Caki2 (cell line): ENCODE results near the gene ITGB4. TPM values are rescaled to one million over a fixed set of nuclear protein-coding genes. Genes with fewer than 3 reads are reported as not detected.

ENCODE experiments used
- DNase-seq: peaks from one replicate; pipeline ENCODE4 v3.0.0-alpha.2; 2015; ENCODE audit warnings: low read depth
- in situ Hi-C: cut with HindIII; loops from 2 replicates; pipeline ENCODE4 v1.10.0; 2016; ENCODE audit warnings: low sequenced_read_pairs, low pct_unique_long_range_greater_than_20kb, mixed read lengths
- total RNA-seq: library from RNA; depleted of rRNA; stranded (reverse); fragments of >200 nt; shearing (Covaris generic); gene quantifications from 2 replicates; pipeline ENCODE4 v1.2.3, GENCODE V29; 2014; ENCODE audit warnings: low replicate concordance; rRNA removed

ITGB4 gene
- total RNA-seq = 8.1 and 12.4 TPM in 2 replicates

DNA sequence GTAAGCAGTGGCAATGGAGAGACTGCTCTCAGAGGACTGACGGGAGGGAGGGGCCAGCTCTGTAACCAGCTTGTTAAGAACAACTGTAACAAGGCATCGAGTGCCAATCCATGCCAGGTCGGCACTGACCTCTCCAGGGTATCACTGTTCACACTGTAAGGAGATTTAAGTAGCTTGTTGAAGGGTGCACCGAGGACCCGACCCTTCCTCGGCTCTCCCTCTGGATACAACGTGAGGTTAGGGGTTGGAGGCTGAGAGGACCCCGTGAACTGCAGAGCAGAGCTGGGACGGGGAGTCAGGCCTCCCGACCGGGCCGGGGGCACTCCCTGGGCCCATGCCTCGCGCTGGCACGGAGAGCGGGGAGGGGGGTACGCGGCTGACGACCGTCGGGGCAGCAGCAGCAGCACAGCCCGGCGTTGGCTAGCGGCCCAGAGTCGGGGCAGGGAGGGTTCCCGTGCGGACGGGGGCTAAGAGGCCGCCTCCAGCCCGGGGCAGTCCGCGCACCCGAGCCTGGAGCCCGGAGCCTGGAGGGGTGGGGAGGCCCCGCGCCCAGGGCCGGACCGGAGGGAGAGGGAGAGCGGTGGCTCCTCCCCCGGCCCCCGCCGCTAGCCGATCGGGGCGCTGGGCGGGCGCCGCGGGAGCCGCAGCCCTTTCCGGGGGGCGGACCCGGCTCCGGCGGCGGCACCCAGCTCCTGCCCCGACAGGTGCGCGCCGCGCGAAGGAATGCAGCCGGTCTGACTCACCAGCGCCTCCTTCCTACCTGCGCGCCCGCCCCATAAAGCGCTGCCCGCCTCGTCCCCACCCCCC lies at the start of gene ITGB4:
ITGB4 (plus strand) TSS at position 804 of the 807 bp plus-strand sequence. CDS start 3,245 bp downstream, outside the sequence.
- in situ Hi-C loops = no loop called here
- peak; percentile 78 for DNase-seq

DNA sequence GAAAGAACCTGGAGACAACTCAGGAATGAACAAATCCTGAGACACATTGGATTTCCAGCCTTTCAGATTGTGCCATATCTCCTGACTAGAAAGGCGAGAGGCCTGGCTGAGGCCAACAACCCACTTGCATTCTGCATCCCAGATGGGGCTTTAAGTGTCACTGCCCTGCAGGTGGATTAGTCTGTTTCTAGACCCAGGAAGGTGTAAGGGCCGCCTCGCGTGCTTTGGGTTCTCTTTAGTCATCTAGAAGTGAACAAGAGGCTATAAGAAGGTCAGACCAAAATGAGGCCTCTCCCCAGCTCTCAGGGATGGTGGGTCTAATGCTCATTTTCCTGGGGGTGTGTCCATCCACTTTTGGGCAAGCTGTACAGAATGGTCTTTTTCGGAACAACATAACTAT lies 49.2 kb upstream of the ITGB4 start:
- no peak for DNase-seq
- in situ Hi-C loops = no loop called here

DNA sequence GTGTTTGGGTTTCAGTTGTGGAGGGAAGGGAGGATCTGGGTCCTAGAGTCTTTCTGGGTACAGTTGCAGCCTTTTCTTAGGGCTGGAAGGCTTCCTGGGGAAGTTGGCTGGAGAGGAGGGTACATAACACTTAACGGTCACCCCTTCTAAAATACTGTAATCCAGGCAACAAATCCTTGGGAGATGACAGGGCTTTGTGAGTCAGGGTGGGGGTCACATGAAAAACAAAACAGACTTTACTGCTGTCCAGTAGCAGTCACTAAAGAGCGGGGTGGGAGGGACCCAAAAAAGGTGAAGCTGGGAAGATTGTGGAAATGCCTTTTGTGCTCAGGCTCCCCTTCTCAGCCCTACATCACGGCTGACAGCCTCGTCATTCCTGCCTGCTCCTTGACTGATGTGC lies 47.8 kb upstream of the ITGB4 start:
- in situ Hi-C loops = no loop called here
- DNase-seq = no peak

DNA sequence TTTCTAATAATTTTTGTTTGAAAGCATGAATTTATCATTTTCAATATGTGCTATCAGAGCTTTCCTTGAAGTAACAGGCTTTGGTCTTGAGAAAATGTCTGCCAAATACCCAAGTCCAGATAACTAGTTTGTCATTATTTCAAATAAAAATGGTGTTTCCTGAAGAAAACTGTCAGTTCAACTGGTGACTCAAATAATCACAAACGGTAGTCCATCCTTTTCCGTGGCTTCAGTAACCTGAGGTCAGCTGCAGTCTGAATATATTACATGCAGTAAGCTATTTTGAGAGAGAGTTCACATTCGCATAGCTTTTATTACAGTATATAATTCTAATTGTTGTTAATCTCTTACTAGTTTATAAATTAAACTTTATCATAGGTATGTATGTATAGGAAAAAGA lies 44.8 kb upstream of the ITGB4 start:
- DNase-seq = no peak
- in situ Hi-C loops = no loop called here

DNA sequence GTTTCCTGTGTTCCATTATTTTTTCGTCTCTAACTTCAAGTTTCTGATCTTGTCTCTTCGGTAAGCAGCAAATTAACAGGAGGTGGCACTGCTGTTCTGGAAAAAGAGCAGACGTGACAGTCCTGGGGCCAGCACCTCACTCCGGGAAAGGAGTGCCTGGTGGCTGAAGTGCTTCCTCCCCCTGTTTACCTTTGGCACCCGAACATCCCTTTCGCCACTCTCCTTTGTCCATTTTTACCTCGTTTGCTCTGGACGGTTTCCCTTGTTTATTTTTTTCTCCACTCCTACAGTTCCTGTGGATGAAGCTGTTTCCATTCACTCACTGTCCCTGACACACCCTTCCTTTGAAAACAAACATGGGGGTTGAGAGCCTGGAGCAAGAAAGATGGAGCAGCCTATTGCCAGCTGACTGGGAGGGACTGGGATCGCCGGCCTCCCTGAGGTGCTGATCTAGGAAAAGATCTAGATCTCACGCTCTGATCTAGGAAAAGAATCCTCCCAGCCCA lies 41.5 kb upstream of the ITGB4 start:
- DNase-seq = peak; percentile 84
- in situ Hi-C loops = no loop called here

DNA sequence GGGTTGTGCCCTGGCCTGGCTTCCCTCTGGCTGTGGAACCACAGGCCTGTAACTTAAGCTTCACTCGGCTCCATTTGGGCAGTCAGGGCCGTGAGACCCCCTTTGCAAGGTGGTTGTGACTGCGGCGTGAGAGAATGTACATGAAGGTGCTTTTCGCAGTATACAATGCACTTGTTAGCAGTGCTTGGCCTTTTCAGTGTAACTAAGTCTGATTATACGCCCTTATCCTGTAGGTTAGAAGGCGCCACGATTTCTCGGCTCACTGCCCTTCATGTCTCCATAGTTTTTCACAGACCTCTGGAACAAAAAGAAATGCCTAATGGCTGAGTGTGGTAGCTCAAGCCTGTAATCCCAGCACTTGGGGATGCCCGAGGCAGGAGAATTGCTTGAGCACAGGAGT lies 40.8 kb upstream of the ITGB4 start:
- in situ Hi-C loops = no loop called here
- DNase-seq = no peak

DNA sequence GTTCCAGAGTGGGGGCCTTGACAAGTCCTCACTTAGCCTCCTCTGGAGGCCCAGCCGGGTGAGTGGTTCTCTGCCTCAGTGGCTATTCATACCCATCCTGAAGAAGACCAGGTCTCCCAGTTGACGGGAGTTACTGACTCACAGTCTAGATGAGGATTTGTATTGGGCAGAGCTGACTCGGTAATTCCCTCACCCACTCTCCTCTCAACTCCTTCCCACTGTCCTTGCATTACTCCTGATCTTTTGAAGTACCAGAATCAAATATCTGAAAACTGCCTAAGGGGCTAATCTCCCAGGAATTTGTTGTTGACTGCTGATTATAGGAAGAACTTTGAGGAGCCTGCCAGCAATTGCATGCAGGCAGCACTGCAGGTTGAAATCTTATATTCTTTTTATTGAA lies 40.0 kb upstream of the ITGB4 start:
- DNase-seq = no peak
- in situ Hi-C loops = no loop called here

DNA sequence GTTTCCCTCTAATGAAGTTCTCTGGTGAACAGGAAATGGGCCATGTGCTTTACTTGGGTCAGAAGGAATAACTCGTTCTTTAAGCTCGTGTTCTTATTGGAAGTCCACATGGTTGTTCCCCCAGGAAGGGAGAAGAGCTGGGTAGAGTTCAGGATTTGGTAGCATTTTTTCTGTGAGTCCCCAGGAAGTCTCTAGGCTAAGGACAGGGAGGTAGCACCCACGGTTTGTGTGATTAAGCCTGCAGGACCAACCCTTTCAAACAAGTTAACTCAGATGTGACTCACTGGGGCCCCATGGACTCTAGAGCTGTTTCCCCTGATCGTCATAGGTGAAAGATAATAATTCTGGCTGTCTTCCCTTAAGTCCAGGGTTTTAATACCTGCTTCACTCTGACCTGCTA lies 37.7 kb upstream of the ITGB4 start:
- in situ Hi-C loops = no loop called here
- peak; percentile 41 for DNase-seq

DNA sequence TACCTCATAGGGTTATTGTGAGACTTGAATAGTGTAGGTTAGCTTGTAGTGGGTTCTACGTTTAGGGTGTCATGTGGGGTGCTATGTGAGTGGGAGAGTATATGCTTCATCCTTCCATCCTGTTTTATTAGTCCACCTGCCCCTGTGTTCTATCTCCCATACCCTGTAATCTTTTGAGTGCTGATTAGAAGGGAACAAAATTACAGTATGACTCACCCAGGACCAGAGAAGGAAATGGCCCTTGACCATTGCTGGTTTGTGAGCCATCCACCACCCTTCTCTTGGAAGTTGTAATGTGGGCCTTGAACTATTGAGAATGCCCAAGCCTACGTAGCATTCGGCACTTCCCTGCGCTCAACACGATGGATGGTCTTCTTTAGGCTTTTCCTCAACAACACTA lies 37.0 kb upstream of the ITGB4 start:
- in situ Hi-C loops = no loop called here
- no peak for DNase-seq

DNA sequence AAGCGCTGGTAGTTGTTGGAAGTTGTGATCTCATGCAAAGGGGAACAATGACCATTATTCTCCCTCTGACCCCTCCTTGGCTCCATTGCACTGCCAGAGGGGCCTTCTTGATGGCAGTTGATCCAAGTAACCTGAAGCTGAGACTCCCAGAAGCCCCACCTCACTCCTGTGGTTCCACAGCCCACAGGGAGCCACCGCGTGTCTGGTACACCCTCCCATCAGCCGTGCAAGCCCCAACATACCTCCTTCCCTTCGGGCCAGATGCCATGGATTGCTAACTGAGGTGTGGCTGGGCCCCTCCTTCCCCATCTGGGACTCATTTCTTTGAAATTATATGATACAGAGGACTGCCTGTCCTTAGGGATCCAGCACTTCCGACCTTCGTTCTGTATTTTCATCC lies 36.3 kb upstream of the ITGB4 start:
- DNase-seq = no peak
- in situ Hi-C loops = no loop called here

DNA sequence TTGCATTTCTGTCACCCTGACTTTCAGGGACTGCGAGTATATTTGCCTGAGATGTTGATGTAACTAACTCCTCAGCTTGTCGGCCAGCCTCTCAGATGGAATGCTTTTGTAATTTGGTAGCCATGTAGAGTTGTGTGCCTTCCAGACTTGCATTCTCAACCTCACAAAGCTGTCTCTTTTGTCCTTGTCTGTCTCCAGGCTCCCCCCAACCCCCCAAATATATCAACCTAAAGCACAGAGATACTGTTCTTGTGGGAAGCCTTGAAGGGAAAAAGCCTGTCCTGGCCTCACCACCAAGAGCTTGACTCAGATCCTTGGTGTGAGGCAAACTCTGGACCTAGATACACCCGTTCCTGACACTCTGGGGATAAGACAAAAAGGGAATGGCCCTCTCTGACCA lies 35.8 kb upstream of the ITGB4 start:
- in situ Hi-C loops = no loop called here
- DNase-seq = no peak

DNA sequence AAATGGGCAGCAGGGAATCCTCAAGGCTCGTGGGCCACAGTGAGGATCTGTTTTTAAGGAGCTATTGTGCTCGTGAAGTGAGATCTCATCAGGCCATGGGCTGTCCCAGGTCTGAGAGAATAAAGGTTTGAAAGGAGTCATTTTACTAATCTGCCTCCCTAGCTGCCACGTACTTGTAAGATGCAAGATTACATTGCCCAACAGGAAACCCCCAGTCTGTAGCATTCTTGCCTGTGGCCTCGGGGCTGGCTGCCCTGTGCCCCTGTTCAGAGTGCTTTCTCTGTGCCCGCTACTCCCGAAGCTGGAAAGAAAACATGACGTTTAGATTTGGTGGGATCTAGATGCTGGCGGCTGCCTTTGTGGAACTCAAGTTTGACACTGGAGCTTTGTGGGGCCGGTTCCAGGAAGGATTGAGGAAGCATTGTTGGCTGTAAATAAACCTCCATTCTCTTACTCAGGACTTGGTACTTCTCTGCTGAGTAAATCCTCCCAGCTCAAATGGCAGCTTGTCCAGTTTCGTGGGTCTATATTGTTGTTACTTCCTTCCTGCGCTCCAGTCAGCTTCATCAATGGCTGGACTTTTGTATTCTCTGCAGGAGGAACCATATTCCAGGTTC lies 32.9 kb upstream of the ITGB4 start:
- no peak for DNase-seq
- in situ Hi-C loops = no loop called here

DNA sequence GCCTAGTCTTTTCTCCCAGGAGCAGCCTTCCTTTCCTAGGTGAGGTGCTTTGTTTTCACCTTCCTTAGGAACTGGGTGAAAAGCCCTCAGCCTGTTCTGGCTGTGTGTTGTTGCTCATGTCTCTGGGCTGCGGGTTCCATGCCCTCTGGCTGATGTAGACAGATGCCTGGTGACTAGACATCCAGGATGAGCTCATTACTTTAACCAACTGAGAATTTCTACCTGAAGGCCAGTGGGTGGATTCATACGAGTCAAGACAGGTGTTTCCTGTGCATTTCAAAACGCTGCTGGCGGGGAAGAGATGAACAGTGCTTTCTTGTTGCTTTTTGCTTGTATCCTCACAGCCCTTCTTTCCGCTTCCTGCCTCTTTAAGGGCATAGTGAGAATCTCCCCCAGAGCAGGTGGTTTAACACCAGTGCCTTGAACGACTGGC lies 31.8 kb upstream of the ITGB4 start:
- no peak for DNase-seq

DNA sequence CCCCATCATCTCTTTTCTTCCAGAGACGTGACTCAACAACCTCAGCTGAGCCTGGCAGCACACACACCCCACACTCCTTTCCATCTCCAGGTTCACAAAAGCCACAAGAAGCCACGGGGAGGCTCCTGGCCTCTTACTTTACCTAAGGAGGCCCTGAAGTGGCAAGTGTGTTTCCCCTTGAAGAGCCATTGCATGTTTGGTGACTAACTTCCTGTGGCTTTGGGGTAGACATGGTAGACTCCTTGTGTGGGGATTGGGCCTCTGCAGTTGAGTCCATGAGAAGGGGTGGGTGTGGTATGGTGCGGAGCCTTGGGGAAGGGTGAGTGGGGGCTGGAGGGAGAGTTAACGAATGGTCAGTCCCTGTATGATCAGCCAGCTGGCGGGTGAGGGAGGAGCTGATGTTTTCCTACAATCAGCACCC lies 29.9 kb upstream of the ITGB4 start:
- DNase-seq = no peak
- in situ Hi-C loops = no loop called here

More for the DNA sequence above, 31.8 kb upstream of the ITGB4 start:
- in situ Hi-C loops = no loop called here

DNA sequence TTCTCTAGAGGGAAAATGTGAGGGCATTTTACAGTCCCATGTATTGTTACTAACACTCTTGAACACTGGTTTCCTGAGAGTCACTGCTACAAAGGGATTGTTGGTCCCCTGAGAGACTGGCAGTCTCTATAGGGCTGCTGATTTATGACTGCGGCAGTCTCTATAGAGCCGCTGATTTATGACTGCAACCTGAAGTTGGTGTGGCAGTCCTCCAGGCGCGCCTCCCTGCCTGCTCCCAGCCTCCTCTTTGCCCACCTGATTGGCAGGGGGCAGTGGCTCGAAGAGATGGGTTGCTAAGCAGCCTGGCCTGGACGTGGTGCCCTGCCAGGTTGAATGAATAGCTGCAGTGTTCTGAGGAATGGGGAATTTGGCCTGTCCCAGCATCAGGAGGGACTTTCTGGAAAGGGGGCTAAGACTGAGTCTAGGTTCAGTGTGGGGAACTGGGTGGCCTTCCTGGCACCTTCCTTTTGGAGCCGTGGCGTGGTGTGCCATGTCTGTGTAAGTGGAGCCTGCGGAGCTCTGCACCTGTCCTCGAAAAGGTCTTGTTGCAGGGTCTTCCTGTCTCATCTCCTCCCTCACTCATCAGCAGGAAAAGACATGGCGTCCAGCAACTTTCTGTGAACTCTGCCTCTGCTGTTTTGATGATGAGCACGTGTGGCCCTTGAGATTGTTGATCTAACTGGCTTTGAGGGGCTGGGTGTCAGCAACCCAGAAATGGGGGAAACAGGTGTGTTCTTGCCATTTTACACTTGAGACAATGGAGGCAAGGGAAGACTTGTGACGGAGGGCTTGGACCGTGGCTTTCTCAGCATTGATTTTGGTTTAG lies 29.2 kb upstream of the ITGB4 start:
- in situ Hi-C loops = no loop called here
- no peak for DNase-seq

DNA sequence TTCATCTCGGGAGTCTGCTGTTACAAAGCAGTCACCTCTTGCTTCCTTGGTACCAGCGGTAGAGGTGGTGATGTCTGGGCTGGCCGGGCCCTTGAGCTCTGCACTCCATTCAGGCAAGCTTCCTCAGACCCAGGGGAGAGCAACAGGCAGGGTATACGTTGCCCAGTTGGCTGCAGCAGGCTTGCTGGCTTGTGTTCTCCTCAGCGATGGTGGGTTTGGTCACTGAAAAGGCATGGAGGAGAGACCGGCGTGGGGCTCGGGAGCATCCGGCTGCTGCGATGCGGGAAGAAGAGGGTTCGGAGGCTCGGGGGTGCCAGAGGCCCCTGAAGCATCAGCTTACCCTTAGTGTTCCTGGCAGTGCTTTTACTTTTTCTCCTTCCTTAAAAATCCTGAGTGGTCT lies 28.3 kb upstream of the ITGB4 start:
- DNase-seq = no peak
- in situ Hi-C loops = no loop called here

DNA sequence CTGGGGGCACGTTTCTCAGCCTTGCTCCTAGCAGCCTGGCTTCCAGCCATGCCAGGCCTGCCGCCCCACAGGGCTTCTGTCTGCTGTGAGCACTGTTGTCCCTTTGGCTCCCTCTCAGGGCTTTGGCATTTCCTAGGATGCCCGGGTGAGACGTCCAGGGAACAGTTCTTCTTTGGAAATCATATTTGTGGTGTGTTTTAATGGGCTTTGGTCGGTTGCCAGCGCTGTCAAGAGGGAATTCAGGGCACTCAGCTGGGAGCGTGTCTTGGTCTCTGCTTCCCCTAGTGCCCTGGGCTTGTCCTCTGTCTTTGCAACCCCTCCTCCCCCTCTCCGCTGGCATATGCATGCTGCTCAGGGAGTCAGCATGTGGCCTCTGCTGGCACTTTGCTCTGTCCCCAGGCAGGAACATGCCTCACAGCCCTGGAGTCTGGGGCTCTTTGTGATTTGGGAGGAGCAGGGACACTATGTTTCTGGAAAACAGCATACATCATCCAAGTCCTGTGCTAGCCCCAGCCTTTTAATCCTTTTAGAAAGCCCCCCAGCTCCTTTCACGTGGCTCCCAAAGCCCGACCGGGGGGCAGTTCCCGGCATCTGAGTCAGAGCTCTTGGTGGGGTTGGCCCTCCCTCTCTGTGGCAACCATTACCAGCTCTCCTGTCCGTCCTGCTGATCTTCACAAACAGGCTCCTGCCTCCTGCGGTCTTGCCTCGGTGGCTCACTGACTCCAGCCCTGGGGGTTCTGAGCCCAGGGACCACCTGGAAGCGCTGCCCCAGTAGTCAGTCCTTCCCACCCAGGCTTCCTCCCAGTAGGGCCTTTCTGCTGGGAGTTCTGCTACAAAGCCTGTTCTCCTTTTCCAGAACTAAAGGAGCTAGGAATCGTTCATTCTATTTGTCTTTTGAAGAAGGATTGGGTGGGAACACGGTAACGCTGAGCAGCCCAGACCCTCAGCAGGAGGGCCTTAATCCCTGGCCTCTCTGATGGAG lies 27.5 kb upstream of the ITGB4 start:
- in situ Hi-C loops = no loop called here
- peak; percentile 44 for DNase-seq

DNA sequence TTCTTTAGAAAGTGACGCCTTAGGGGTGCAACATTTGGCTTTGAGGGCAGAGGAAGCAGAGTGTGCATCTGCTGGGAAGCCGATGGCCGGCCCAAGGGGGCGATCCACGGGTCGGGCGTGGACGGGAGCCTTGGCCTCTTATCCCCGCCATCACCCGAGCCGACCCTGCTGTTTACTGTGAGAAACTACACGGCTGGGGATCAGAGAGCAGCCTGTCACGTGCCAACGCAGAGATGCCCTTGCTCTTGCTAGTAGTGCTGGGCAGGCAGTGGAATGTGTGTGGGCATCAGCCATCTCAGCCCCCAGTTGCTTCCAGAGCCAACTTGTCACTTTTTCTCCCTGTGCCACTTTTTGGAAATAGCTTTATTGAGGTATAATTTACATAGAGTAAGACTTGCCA lies 26.7 kb upstream of the ITGB4 start:
- in situ Hi-C loops = no loop called here
- no peak for DNase-seq
